HCT116 (cell line): ENCODE measurements around the gene SPNS1. TPM values are rescaled to one million over a fixed set of nuclear protein-coding genes. Genes with fewer than 3 reads are reported as not detected.
"Not testable (repeated sequence)": the region's sequence is repeated elsewhere in the genome, so short reads cannot be mapped to it uniquely, and the experiment has no call there.

ENCODE experiments used
- ATAC-seq: fragments of 200-7000 bp; cut with Tn5 transposase; 2 replicates; pipeline ENCODE4 v1.9.1; 2020; ENCODE audit warnings: mild to moderate bottlenecking, moderate library complexity
- BruUV-seq: library from RNA; stranded (reverse); fragments of 400-500 nt; replicated peaks from 2 replicates; lab custom pipeline; 2021; lab: Mats Ljungman, UMichigan
- CTCF ChIA-PET: fragments of 300-600 bp; sonication (Branson Sonifier 250); formaldehyde crosslinking; loops from one replicate; lab custom pipeline; 2021; ENCODE audit warnings: antibody characterized with exemption; lab: Charles Lee
- POLR2A ChIA-PET: fragments of 300-600, 350-600 bp; sonication (Branson Sonifier 250); formaldehyde crosslinking; loops from one replicate; lab custom pipeline; 2021; ENCODE audit warnings: antibody characterized with exemption; lab: Charles Lee
- RAD21 ChIA-PET, 2 experiments: fragments of 300-600 bp; sonication (Branson Sonifier 250); formaldehyde crosslinking; loops; one replicate each; lab custom pipeline; 2023; ENCODE audit warnings: low total read pairs in 2 of 2; ENCODE audit not compliant: uncharacterized antibody in 2 of 2, unreplicated experiment in 2 of 2, low non-redundant PET in 1 of 2; lab: Charles Lee
- DNase-seq: peaks from one replicate; pipeline ENCODE4 v3.0.0-alpha.2; 2010; ENCODE audit warnings: low read depth, low spot score
- H2AFZ ChIP-seq: fragments of 200-600 bp; shearing (Covaris generic), sonication (generic); 2 replicates; pipeline ENCODE4 v1.6.1; 2017; ENCODE audit warnings: low read depth, mixed run types, mixed read lengths, antibody characterized with exemption, low read length; ENCODE audit not compliant: poor library complexity, severe bottlenecking
- H3K27ac ChIP-seq: 2 replicates; pipeline ENCODE4 v1.5.1; 2012; ENCODE audit warnings: low read depth, low read length
- H3K27me3 ChIP-seq: fragments of 200-600 bp; sonication (generic); 2 replicates; pipeline ENCODE4 v1.6.1; 2016; ENCODE audit warnings: mixed run types, low read length, mixed read lengths; ENCODE audit not compliant: insufficient read depth
- H3K36me3 ChIP-seq, 2 experiments: fragments of 200-500 bp in 1 of 2; fragments of 200-600 bp in 1 of 2; sonication (Bioruptor generic) in 1 of 2; sonication (generic) in 1 of 2; 2 replicates each; pipeline versions ENCODE4 v1.5.1 to v1.6.1; 2014 to 2016; ENCODE audit warnings: low read length in 2 of 2, inconsistent platforms in 1 of 2, mixed read lengths in 1 of 2, mixed run types in 1 of 2; ENCODE audit not compliant: insufficient read depth in 2 of 2, control insufficient read depth in 1 of 2
- H3K4me1 ChIP-seq, 2 experiments: fragments of 200-600 bp in 1 of 2; sonication (generic) in 1 of 2; 2 replicates each; pipeline versions ENCODE4 v1.5.1 to v1.6.1; 2012 to 2017; ENCODE audit warnings: low read length in 2 of 2, inconsistent platforms in 1 of 2, mild to moderate bottlenecking in 1 of 2, mixed read lengths in 1 of 2, mixed run types in 1 of 2, moderate library complexity in 1 of 2; ENCODE audit not compliant: insufficient read depth in 2 of 2, control insufficient read depth in 1 of 2
- H3K4me2 ChIP-seq: fragments of 200-600 bp; sonication (generic); 2 replicates; pipeline ENCODE4 v1.6.1; 2017; ENCODE audit warnings: mixed run types, low read length, mixed read lengths
- H3K4me3 ChIP-seq, 2 experiments: fragments of 200-600 bp in 1 of 2; sonication (generic) in 1 of 2; replicated peaks in 1 of 2; 2 replicates each; pipeline ENCODE4 v1.5.1; 2011 to 2016; ENCODE audit warnings: low read length in 2 of 2, control low read depth in 1 of 2, low read depth in 1 of 2, mild to moderate bottlenecking in 1 of 2, mixed read lengths in 1 of 2, mixed run types in 1 of 2
- H3K79me2 ChIP-seq: fragments of 200-600 bp; sonication (generic); 2 replicates; pipeline ENCODE4 v1.6.1; 2017; ENCODE audit warnings: mild to moderate bottlenecking, mixed run types, low read length, moderate library complexity, mixed read lengths; ENCODE audit not compliant: insufficient read depth
- H3K9ac ChIP-seq: fragments of 200-600 bp; sonication (generic); 2 replicates; pipeline ENCODE4 v1.6.1; 2016; ENCODE audit warnings: low read length, mixed read lengths
- H3K9me2 ChIP-seq: fragments of 200-600 bp; sonication (generic), shearing (Covaris generic); 2 replicates; pipeline ENCODE4 v1.6.1; 2017; ENCODE audit warnings: mixed run types, mild to moderate bottlenecking, moderate library complexity; ENCODE audit not compliant: insufficient read depth
- H3K9me3 ChIP-seq, 2 experiments: fragments of 200-500 bp in 1 of 2; fragments of 200-600 bp in 1 of 2; sonication (Bioruptor generic) in 1 of 2; sonication (generic) in 1 of 2; 2 replicates each; pipeline ENCODE4 v1.6.1; 2014 to 2017; ENCODE audit warnings: low read length in 2 of 2, mixed read lengths in 2 of 2, inconsistent platforms in 1 of 2, low read depth in 1 of 2, mild to moderate bottlenecking in 1 of 2, mixed run types in 1 of 2, moderate library complexity in 1 of 2; ENCODE audit not compliant: control insufficient read depth in 1 of 2, insufficient read depth in 1 of 2
- H4K20me1 ChIP-seq: fragments of 200-600 bp; sonication (generic), shearing (Covaris generic); 2 replicates; pipeline ENCODE4 v1.6.1; 2017; ENCODE audit warnings: mixed run types, mild to moderate bottlenecking, moderate library complexity; ENCODE audit not compliant: insufficient read depth
- CBX3 ChIP-seq: IDR thresholded peaks from 2 replicates; pipeline ENCODE4 v1.6.1; 2012; ENCODE audit warnings: low read depth
- CTCF ChIP-seq, 3 experiments: fragments of 200-600 bp in 1 of 3; sonication (generic) in 1 of 3; IDR thresholded peaks in 2 of 3; conservative IDR thresholded peaks in 1 of 3; 2 replicates each; pipeline ENCODE4 v1.5.1; 2012 to 2017; ENCODE audit warnings: low read depth in 2 of 3, low read length in 2 of 3, antibody characterized with exemption in 1 of 3, borderline replicate concordance in 1 of 3, control low read depth in 1 of 3, mild to moderate bottlenecking in 1 of 3, mixed read lengths in 1 of 3, mixed run types in 1 of 3, moderate library complexity in 1 of 3; ENCODE audit not compliant: insufficient read depth in 1 of 3
- ELF1 ChIP-seq: IDR thresholded peaks from 2 replicates; pipeline ENCODE4 v1.6.1; 2012; ENCODE audit warnings: low read depth, borderline replicate concordance
- EZH2phosphoT487 ChIP-seq: fragments of 200-600 bp; IDR thresholded peaks from 2 replicates; pipeline ENCODE4 v1.6.1; 2018; ENCODE audit warnings: antibody characterized with exemption, borderline replicate concordance
- JUND ChIP-seq: IDR thresholded peaks from 2 replicates; pipeline ENCODE4 v1.6.1; 2012
- POLR2A ChIP-seq: IDR thresholded peaks from 2 replicates; pipeline ENCODE4 v1.7.0; 2011; ENCODE audit warnings: borderline replicate concordance; ENCODE audit not compliant: insufficient read depth, insufficient read length; ENCODE audit errors: extremely low read depth
- RAD21 ChIP-seq: IDR thresholded peaks from 2 replicates; pipeline ENCODE4 v1.6.1; 2012; ENCODE audit warnings: low read depth, mild to moderate bottlenecking
- intact Hi-C: fragments of 100-400 bp; cut with micrococcal nuclease; formaldehyde crosslinking; loops from 2 replicates; pipeline ENCODE4 v1.10.0; 2022
- total RNA-seq: library from RNA; stranded (reverse); gene quantifications from one replicate; pipeline ENCODE4 v1.2.1, GENCODE V29; 2021; ENCODE audit not compliant: unreplicated experiment
- TF ChIP-seq, protein P1 (sequence below): IDR thresholded peaks from 2 replicates; pipeline ENCODE4 v1.6.1; 2011; ENCODE audit warnings: mild to moderate bottlenecking, low read length, moderate library complexity; ENCODE audit not compliant: insufficient replicate concordance; ENCODE audit errors: extremely low read depth

Gene SPNS1
- total RNA-seq, 1 experiment from 2014 or later = 32.3 TPM

- CTCF ChIA-PET = interaction anchor here (1.1 kb wide), 1 partner anchor 10 kb away, joined by 3 read pairs; the partner anchor contains the start of gene NFATC2IP
- H3K4me2 ChIP-seq, RAD21 ChIA-PET, H3K36me3 ChIP-seq, H3K9me2 ChIP-seq, H3K79me2 ChIP-seq, BruUV-seq, ATAC-seq, H3K9me3 ChIP-seq, H4K20me1 ChIP-seq, H3K27me3 ChIP-seq, DNase-seq, POLR2A ChIA-PET, H2AFZ ChIP-seq, intact Hi-C loops, H3K27ac ChIP-seq, H3K4me3 ChIP-seq, H3K9ac ChIP-seq: not testable (repeated sequence)
- H3K4me1 ChIP-seq = peaks cover 4 to 19% of the 10 kb centered on the region in 2 experiments; a peak in 3 of 4 replicates
Measured at GRCh38 chr16:28939825-28940224, 34.8 kb upstream of the SPNS1 start.

DNA sequence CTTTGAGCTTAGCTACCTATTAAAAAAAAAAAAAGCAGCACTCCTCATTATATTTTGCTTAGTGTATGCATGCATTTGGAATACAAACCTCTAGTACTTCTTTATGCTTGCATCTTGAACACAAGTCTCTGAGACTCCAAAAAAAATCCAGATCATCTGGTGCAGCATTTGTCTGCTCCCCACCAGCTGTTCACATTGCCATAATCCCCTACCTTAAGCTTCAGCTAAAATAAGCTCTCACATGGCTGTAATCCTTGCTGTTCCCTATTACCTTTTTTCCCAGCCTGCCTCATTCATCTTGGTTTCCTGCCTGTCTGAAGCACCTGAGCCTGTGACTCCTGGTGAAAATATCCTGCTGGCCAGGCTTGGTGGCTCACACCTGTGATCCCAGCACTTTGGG is 31.3 kb upstream of the SPNS1 start:
- CTCF ChIA-PET = interaction anchor here (0.7 to 1.2 kb wide), 2 partner anchors 81 to 121 kb away, joined by 3 read pairs; no protein-coding TSS in a partner anchor
- Histone ChIP-seq H3K4me1 (peaks cover 3 to 21% of the 10 kb centered on the region in 2 experiments), H3K4me3 (no peak overlapping the region), H3K9me2 (no peaks in the 10 kb centered on the region), H3K27ac (no peak overlapping the region), H3K9me3 (no peaks in the 10 kb centered on the region), H3K4me2 (no peak overlapping the region), H4K20me1 (no peaks in the 10 kb centered on the region), H3K27me3 (no peaks in the 10 kb centered on the region), H3K9ac (no peak overlapping the region), H2AFZ (no peak overlapping the region), H3K36me3 (no peaks in the 10 kb centered on the region), H3K79me2 (no peaks in the 10 kb centered on the region)
- no TSS peak for BruUV-seq
- ATAC-seq = no peak
- POLR2A ChIA-PET = no interaction called here
- RAD21 ChIA-PET = no interaction called here
- intact Hi-C loops = no loop called here
- TF ChIP-seq, protein P1, sequence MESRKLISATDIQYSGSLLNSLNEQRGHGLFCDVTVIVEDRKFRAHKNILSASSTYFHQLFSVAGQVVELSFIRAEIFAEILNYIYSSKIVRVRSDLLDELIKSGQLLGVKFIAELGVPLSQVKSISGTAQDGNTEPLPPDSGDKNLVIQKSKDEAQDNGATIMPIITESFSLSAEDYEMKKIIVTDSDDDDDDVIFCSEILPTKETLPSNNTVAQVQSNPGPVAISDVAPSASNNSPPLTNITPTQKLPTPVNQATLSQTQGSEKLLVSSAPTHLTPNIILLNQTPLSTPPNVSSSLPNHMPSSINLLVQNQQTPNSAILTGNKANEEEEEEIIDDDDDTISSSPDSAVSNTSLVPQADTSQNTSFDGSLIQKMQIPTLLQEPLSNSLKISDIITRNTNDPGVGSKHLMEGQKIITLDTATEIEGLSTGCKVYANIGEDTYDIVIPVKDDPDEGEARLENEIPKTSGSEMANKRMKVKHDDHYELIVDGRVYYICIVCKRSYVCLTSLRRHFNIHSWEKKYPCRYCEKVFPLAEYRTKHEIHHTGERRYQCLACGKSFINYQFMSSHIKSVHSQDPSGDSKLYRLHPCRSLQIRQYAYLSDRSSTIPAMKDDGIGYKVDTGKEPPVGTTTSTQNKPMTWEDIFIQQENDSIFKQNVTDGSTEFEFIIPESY = no peak
- TF ChIP-seq POLR2A (no peak), JUND (no peak), RAD21 (no peak), CBX3 (no peak), ELF1 (no peak), EZH2phosphoT487 (no peak), CTCF (IDR thresholded peaks at IDR 0.05 in 2 of 3, conservative IDR thresholded peaks at IDR 0.05 in 1 of 3; ENCODE audit: borderline replicate concordance in 1 of 3, insufficient read depth in 1 of 3, low read depth in 2 of 3, low read length in 2 of 3) (no peak)
- DNase-seq = no peak
